Stimulated activated CD8-positive, alpha-beta memory T cell treated with anti-CD3 and anti-CD28 coated beads, Interleukin-7, amount 100 ng/mL, for 48 hours (primary cell): ENCODE data around the gene SMIM8.

ENCODE experiments used
- DNase-seq, 2 donors: peaks; one replicate each; pipeline ENCODE4 v3.0.0-alpha.2; 2020; ENCODE audit warnings: low read depth in 1 of 2; ENCODE audit errors: extremely low read depth in 1 of 2

The SMIM8 gene

GRCh38 chr6:87333591-87334181, 11.3 kb downstream of the SMIM8 start:
- DNase-seq = no peak

GRCh38 chr6:87334683-87335082, 12.3 kb downstream of the SMIM8 start:
- no peak for DNase-seq

GRCh38 chr6:87336367-87336766, 14.0 kb downstream of the SMIM8 start:
- no peak for DNase-seq

GRCh38 chr6:87340230-87340629, 17.8 kb downstream of the SMIM8 start:
- no peak for DNase-seq

GRCh38 chr6:87341158-87341557, 18.8 kb downstream of the SMIM8 start:
- DNase-seq = no peak

GRCh38 chr6:87341899-87342298, 19.5 kb downstream of the SMIM8 start:
- no peak for DNase-seq

GRCh38 chr6:87342829-87343228, 20.4 kb downstream of the SMIM8 start:
- no peak for DNase-seq

GRCh38 chr6:87344731-87345130, 22.3 kb downstream of the SMIM8 start, which contains the start of gene C6orf163:
Gene C6orf163, plus strand, starts transcription at chr6:87344813. Its CDS starts 287 bp downstream, at chr6:87345100.
- DNase-seq = no peak

GRCh38 chr6:87346700-87347099, 24.3 kb downstream of the SMIM8 start:
- DNase-seq = no peak

- no peak for DNase-seq
Observed at GRCh38 chr6:87349896-87350295, 27.5 kb downstream of the SMIM8 start.

- no peak for DNase-seq
Observed at GRCh38 chr6:87350516-87350915, 28.1 kb downstream of the SMIM8 start.

GRCh38 chr6:87351583-87351982, 29.2 kb downstream of the SMIM8 start:
- no peak for DNase-seq

- DNase-seq = no peak
Observed at GRCh38 chr6:87356181-87356580, 33.8 kb downstream of the SMIM8 start.

- no peak for DNase-seq
Observed at GRCh38 chr6:87357479-87358196, 35.2 kb downstream of the SMIM8 start.

- DNase-seq = no peak
Observed at GRCh38 chr6:87364602-87365252, 42.3 kb downstream of the SMIM8 start.

- DNase-seq = no peak
Observed at GRCh38 chr6:87366072-87366827, 43.9 kb downstream of the SMIM8 start.

- no peak for DNase-seq
Observed at GRCh38 chr6:87366899-87367298, 44.5 kb downstream of the SMIM8 start.

- DNase-seq = no peak
Observed at GRCh38 chr6:87373377-87373776, 51.0 kb downstream of the SMIM8 start.

- no peak for DNase-seq
Observed at GRCh38 chr6:87375315-87375714, 52.9 kb downstream of the SMIM8 start.

- DNase-seq = no peak
Observed at GRCh38 chr6:87376643-87377042, 54.3 kb downstream of the SMIM8 start.

- no peak for DNase-seq
Observed at GRCh38 chr6:87378947-87379346, 56.6 kb downstream of the SMIM8 start.
